K562 (cell line): ENCODE data around the gene C17orf113. TPM values are rescaled to one million over a fixed set of nuclear protein-coding genes. Genes with fewer than 3 reads are reported as not detected.

ENCODE experiments used
- ARID1B ChIP-seq: fragments of 450-650 bp; IDR thresholded peaks from 2 replicates; pipeline ENCODE4 v1.6.1; 2016; ENCODE audit warnings: antibody characterized with exemption, mild to moderate bottlenecking, inconsistent platforms
- ARNT ChIP-seq, 2 experiments: fragments of 450-650 bp; IDR thresholded peaks; 2 replicates each; pipeline ENCODE4 v1.6.1; 2016; ENCODE audit warnings: mild to moderate bottlenecking in 1 of 2
- CBFA2T3 ChIP-seq: fragments of 450-650 bp; IDR thresholded peaks from 2 replicates; pipeline ENCODE4 v1.6.1; 2017
- HDAC2 ChIP-seq: fragments of 450-650 bp; IDR thresholded peaks from 2 replicates; pipeline ENCODE4 v1.6.1; 2016; ENCODE audit warnings: mild to moderate bottlenecking
- MTF1 ChIP-seq: fragments of 250-450 bp; sonication (Bioruptor Pico); IDR thresholded peaks from 2 replicates; pipeline ENCODE4 v1.9.0; 2021; ENCODE audit warnings: moderate library complexity, mild to moderate bottlenecking, inconsistent platforms, borderline replicate concordance
- MXI1 ChIP-seq: IDR thresholded peaks from 2 replicates; pipeline ENCODE4 v1.6.1; 2011; ENCODE audit warnings: low read depth, mild to moderate bottlenecking, improper control_type of control experiment, low read length
- PHB2 ChIP-seq: fragments of 450-650 bp; IDR thresholded peaks from 2 replicates; pipeline ENCODE4 v1.6.1; 2017; ENCODE audit warnings: low read depth
- PRPF4 ChIP-seq: fragments of 200-400 bp; formaldehyde crosslinking; IDR thresholded peaks from one replicate; pipeline ENCODE4 v1.6.1; 2017; ENCODE audit warnings: low read length, low read depth, mild to moderate bottlenecking; ENCODE audit not compliant: insufficient read depth, poor library complexity, severe bottlenecking
- RBBP5 ChIP-seq: fragments of 200-600 bp; sonication (generic); IDR thresholded peaks from 2 replicates; pipeline ENCODE4 v1.6.1; 2012; ENCODE audit warnings: borderline replicate concordance, mild to moderate bottlenecking, low read length, control low read depth, inconsistent platforms; ENCODE audit not compliant: insufficient read depth, poor library complexity, severe bottlenecking
- RBM22 ChIP-seq: fragments of 200-400 bp; formaldehyde crosslinking; IDR thresholded peaks from 2 replicates; pipeline ENCODE4 v1.6.1; 2018; ENCODE audit warnings: low read length, low read depth; ENCODE audit not compliant: poor library complexity, severe bottlenecking
- SAP30 ChIP-seq: fragments of 200-600 bp; sonication (generic); IDR thresholded peaks from 2 replicates; pipeline ENCODE4 v1.6.1; 2012; ENCODE audit warnings: borderline replicate concordance, low read depth, mild to moderate bottlenecking, moderate library complexity, low read length, control low read depth, inconsistent platforms; ENCODE audit not compliant: insufficient read depth, poor library complexity, severe bottlenecking
- SOX6 ChIP-seq: fragments of 450-650 bp; IDR thresholded peaks from 2 replicates; pipeline ENCODE4 v1.6.1; 2014; ENCODE audit warnings: mild to moderate bottlenecking
- SRF ChIP-seq, 2 experiments: fragments of 250-450, 450-650 bp in 1 of 2; sonication (Bioruptor Pico) in 1 of 2; sonication (generic) in 1 of 2; formaldehyde crosslinking; IDR thresholded peaks; 2 replicates each; pipeline versions ENCODE4 v1.5.0 to v1.5.1; 2020 to 2022; ENCODE audit warnings: mild to moderate bottlenecking in 1 of 2, missing genetic modification reagents in 1 of 2
- THRAP3 ChIP-seq: fragments of 450-650 bp; IDR thresholded peaks from 2 replicates; pipeline ENCODE4 v1.6.1; 2016; ENCODE audit warnings: mild to moderate bottlenecking, inconsistent platforms, borderline replicate concordance
- ZNF217 ChIP-seq: sonication (generic); formaldehyde crosslinking; IDR thresholded peaks from 2 replicates; pipeline ENCODE4 v1.8.0; 2022; ENCODE audit warnings: mild to moderate bottlenecking, missing genetic modification reagents
- ZNF431 ChIP-seq: sonication (generic); formaldehyde crosslinking; IDR thresholded peaks from 2 replicates; pipeline ENCODE4 v1.8.0; 2022; ENCODE audit warnings: mild to moderate bottlenecking, missing genetic modification reagents
- polyA plus RNA-seq, 8 experiments: library from polyadenylated mRNA; depleted of rRNA in 4 of 8; stranded (reverse) in 5 of 8; unstranded in 3 of 8; fragments of >200 nt; fragmentation: Nextera tagmentation in 2 of 8; fragmentation: Illumina TruSeq in 1 of 8; extraction: Ambion mirVana in 2 of 8; extraction: Trizol in 1 of 8; gene quantifications; 2 replicates each; pipeline versions ENCODE4 v1.2.1 to v1.2.3, GENCODE V29; 2011 to 2014; ENCODE audit warnings: inconsistent platforms in 1 of 8, missing spikeins in 1 of 8
- total RNA-seq, 7 experiments: library from RNA; depleted of rRNA in 6 of 7; stranded (reverse); fragments of >200 nt in 6 of 7; fragmentation: Illumina TruSeq in 2 of 7; extraction: Trizol in 2 of 7; gene quantifications; 2 replicates each; pipeline versions ENCODE4 v1.2.1 to v1.2.3, GENCODE V29; 2011 to 2021; ENCODE audit warnings: low replicate concordance in 1 of 7
- TF ChIP-seq, protein P1 (sequence below): fragments of 450-650 bp; IDR thresholded peaks from 2 replicates; pipeline ENCODE4 v1.6.1; 2016; ENCODE audit warnings: mild to moderate bottlenecking
- TF ChIP-seq, protein P2 (sequence below): fragments of 250-450 bp; sonication (Bioruptor Pico); IDR thresholded peaks from 2 replicates; pipeline ENCODE4 v1.5.0; 2020; ENCODE audit warnings: mild to moderate bottlenecking, borderline replicate concordance
- TF ChIP-seq, protein P3 (sequence below): fragments of 450-650 bp; formaldehyde crosslinking; IDR thresholded peaks from 2 replicates; pipeline ENCODE4 v1.4.0; 2020; ENCODE audit warnings: mild to moderate bottlenecking, moderate library complexity
- TF ChIP-seq, protein P4 (sequence below): fragments of 450-650 bp; formaldehyde crosslinking; IDR thresholded peaks from 2 replicates; pipeline ENCODE4 v1.4.0; 2020; ENCODE audit warnings: mild to moderate bottlenecking, mixed read lengths

C17orf113 gene
- total and polyA plus RNA-seq, 9 of the 15 experiments (the other 6 are each of a cell fraction or from before 2014, with no cell fraction given): 0.10 to 1.2 (median 0.31) TPM

DNA sequence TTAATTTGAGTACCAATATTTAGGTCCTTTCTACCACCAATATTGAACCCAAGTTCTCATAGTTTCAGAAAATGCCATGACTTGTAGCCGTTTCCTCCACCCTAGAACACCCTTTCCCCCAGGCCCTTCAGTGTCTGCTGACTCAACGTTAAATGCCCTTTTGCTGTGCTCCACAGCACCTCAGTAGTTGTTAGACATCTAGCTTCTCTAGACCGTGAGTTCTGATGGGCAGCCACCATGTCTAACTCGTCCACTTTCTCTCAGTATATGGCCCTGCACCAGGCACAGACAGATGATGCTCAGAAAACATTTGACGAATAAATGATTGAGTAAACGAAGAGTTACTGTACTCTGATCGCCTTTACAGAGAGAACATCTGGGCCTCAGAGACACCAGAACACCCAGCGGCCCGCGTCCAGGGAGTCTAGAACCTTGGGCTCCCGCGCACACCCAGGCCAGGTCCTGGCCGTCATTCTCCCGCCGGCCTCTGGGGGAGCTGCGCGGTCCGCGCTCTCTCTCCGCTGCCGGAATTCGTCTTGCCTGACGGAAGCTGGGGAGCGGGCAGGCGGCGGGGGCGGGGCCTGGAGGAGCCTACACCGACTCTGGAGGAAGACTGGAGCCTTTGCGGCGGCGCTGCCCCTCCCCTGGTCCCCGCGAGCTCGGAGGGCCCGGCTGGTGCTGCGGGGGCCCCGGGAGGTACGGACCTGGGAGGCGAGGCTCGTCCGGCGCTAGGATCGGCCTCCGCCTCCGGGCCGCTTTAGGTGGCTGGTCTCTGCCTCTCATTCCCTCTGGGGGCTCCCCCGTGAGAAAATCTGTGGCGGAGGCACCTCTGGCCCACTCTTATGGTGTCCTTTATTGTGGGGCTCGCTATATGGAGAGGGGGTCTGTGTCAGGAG is 30.6 kb downstream of the C17orf113 start, which contains the start of gene NKIRAS2 (continued):
- TF ChIP-seq, protein P1, sequence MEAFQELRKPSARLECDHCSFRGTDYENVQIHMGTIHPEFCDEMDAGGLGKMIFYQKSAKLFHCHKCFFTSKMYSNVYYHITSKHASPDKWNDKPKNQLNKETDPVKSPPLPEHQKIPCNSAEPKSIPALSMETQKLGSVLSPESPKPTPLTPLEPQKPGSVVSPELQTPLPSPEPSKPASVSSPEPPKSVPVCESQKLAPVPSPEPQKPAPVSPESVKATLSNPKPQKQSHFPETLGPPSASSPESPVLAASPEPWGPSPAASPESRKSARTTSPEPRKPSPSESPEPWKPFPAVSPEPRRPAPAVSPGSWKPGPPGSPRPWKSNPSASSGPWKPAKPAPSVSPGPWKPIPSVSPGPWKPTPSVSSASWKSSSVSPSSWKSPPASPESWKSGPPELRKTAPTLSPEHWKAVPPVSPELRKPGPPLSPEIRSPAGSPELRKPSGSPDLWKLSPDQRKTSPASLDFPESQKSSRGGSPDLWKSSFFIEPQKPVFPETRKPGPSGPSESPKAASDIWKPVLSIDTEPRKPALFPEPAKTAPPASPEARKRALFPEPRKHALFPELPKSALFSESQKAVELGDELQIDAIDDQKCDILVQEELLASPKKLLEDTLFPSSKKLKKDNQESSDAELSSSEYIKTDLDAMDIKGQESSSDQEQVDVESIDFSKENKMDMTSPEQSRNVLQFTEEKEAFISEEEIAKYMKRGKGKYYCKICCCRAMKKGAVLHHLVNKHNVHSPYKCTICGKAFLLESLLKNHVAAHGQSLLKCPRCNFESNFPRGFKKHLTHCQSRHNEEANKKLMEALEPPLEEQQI: peak; percentile 90; the same call in 1 of the 2 replicates
- 0 out of 2 replicates have a peak, but pooled peaks have one; percentile 40 for TF ChIP-seq SOX6
- TF ChIP-seq, protein P2, sequence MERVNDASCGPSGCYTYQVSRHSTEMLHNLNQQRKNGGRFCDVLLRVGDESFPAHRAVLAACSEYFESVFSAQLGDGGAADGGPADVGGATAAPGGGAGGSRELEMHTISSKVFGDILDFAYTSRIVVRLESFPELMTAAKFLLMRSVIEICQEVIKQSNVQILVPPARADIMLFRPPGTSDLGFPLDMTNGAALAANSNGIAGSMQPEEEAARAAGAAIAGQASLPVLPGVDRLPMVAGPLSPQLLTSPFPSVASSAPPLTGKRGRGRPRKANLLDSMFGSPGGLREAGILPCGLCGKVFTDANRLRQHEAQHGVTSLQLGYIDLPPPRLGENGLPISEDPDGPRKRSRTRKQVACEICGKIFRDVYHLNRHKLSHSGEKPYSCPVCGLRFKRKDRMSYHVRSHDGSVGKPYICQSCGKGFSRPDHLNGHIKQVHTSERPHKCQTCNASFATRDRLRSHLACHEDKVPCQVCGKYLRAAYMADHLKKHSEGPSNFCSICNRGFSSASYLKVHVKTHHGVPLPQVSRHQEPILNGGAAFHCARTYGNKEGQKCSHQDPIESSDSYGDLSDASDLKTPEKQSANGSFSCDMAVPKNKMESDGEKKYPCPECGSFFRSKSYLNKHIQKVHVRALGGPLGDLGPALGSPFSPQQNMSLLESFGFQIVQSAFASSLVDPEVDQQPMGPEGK (CRISPR knock-in tag): no peak
- no peak for TF ChIP-seq MXI1
- TF ChIP-seq HDAC2: no peak
- TF ChIP-seq THRAP3: no peak
- no peak for TF ChIP-seq ZNF217 (CRISPR knock-in tag)
- TF ChIP-seq RBM22: no peak
- no peak for TF ChIP-seq PHB2
- TF ChIP-seq ARNT (IDR thresholded peaks at IDR 0.05): no peak
- no peak for TF ChIP-seq ARID1B
- peak; percentile 74 for TF ChIP-seq RBBP5
- TF ChIP-seq ZNF431 (CRISPR knock-in tag): no peak
- TF ChIP-seq MTF1 (CRISPR knock-in tag): no peak
- peak in 1 of 2 experiments; percentile 23; a peak in 1 of 4 replicates for TF ChIP-seq SRF (CRISPR knock-in tag; IDR thresholded peaks at IDR 0.05)
- no peak for TF ChIP-seq CBFA2T3
- TF ChIP-seq PRPF4: no peak
- no peak for TF ChIP-seq SAP30
- TF ChIP-seq, protein P3, sequence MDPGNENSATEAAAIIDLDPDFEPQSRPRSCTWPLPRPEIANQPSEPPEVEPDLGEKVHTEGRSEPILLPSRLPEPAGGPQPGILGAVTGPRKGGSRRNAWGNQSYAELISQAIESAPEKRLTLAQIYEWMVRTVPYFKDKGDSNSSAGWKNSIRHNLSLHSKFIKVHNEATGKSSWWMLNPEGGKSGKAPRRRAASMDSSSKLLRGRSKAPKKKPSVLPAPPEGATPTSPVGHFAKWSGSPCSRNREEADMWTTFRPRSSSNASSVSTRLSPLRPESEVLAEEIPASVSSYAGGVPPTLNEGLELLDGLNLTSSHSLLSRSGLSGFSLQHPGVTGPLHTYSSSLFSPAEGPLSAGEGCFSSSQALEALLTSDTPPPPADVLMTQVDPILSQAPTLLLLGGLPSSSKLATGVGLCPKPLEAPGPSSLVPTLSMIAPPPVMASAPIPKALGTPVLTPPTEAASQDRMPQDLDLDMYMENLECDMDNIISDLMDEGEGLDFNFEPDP (CRISPR knock-in tag): no peak
- TF ChIP-seq, protein P4, sequence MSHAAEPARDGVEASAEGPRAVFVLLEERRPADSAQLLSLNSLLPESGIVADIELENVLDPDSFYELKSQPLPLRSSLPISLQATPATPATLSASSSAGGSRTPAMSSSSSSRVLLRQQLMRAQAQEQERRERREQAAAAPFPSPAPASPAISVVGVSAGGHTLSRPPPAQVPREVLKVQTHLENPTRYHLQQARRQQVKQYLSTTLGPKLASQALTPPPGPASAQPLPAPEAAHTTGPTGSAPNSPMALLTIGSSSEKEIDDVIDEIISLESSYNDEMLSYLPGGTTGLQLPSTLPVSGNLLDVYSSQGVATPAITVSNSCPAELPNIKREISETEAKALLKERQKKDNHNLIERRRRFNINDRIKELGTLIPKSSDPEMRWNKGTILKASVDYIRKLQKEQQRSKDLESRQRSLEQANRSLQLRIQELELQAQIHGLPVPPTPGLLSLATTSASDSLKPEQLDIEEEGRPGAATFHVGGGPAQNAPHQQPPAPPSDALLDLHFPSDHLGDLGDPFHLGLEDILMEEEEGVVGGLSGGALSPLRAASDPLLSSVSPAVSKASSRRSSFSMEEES (CRISPR knock-in tag): no peak
